ENCODE results near the gene PHKA2.

DNA sequence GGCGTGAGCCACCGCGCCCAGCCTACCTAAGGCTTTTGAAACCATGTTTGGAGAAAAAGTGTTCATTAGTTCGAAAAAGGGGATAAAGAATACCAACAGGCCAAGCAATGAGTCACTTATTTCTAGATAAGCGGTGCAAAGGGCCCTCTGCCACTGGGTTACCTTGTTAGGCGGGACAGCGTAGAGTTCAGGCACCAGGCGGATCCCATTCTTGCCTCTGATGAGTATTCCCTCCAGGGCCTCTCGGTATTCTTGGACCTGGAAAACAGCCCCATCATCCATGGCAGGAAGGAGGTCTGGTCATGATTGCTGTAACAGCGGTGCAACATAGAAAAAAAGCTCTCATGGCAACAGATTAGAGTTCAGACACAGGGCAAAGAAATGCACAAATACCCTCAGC, 48.0 kb downstream of the PHKA2 start:
- TF ChIP-seq PML (IDR thresholded peaks at IDR 0.05; ENCODE audit: low read length) (no peak), BRCA1 (IDR thresholded peaks at IDR 0.05; ENCODE audit: low read depth, low read length) (no peak), BHLHE40 (IDR thresholded peaks at IDR 0.05; ENCODE audit: borderline replicate concordance in 1 of 2, low read depth in 2 of 2, low read length in 1 of 2) (no peak), NFIC (IDR thresholded peaks at IDR 0.05; ENCODE audit: low read depth, low read length) (no peak), NRF1 (conservative IDR thresholded peaks at IDR 0.05; ENCODE audit: low read depth, low read length) (no peak), POLR2A (IDR thresholded peaks at IDR 0.05; ENCODE audit: low read depth, low read length) (no peak)
- TF ChIP-seq, protein P1, sequence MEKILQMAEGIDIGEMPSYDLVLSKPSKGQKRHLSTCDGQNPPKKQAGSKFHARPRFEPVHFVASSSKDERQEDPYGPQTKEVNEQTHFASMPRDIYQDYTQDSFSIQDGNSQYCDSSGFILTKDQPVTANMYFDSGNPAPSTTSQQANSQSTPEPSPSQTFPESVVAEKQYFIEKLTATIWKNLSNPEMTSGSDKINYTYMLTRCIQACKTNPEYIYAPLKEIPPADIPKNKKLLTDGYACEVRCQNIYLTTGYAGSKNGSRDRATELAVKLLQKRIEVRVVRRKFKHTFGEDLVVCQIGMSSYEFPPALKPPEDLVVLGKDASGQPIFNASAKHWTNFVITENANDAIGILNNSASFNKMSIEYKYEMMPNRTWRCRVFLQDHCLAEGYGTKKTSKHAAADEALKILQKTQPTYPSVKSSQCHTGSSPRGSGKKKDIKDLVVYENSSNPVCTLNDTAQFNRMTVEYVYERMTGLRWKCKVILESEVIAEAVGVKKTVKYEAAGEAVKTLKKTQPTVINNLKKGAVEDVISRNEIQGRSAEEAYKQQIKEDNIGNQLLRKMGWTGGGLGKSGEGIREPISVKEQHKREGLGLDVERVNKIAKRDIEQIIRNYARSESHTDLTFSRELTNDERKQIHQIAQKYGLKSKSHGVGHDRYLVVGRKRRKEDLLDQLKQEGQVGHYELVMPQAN (conservative IDR thresholded peaks at IDR 0.05): no peak
- TF ChIP-seq, protein P2, sequence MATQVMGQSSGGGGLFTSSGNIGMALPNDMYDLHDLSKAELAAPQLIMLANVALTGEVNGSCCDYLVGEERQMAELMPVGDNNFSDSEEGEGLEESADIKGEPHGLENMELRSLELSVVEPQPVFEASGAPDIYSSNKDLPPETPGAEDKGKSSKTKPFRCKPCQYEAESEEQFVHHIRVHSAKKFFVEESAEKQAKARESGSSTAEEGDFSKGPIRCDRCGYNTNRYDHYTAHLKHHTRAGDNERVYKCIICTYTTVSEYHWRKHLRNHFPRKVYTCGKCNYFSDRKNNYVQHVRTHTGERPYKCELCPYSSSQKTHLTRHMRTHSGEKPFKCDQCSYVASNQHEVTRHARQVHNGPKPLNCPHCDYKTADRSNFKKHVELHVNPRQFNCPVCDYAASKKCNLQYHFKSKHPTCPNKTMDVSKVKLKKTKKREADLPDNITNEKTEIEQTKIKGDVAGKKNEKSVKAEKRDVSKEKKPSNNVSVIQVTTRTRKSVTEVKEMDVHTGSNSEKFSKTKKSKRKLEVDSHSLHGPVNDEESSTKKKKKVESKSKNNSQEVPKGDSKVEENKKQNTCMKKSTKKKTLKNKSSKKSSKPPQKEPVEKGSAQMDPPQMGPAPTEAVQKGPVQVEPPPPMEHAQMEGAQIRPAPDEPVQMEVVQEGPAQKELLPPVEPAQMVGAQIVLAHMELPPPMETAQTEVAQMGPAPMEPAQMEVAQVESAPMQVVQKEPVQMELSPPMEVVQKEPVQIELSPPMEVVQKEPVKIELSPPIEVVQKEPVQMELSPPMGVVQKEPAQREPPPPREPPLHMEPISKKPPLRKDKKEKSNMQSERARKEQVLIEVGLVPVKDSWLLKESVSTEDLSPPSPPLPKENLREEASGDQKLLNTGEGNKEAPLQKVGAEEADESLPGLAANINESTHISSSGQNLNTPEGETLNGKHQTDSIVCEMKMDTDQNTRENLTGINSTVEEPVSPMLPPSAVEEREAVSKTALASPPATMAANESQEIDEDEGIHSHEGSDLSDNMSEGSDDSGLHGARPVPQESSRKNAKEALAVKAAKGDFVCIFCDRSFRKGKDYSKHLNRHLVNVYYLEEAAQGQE (IDR thresholded peaks at IDR 0.05; ENCODE audit: low read depth, low read length): no peak

Data from GM12878 (cell line).